T-helper 2 cell (primary cell): ENCODE results near the gene RBP3.

Experiments
- DNase-seq, 5 experiments: peaks; one replicate each; pipeline versions ENCODE4 v3.0.0 to v3.0.0-alpha.2; 2012 to 2022

Gene RBP3

GRCh38 chr10:47359101-47359500 lies 10.9 kb downstream of the RBP3 start:
- DNase-seq: no peak

DNA sequence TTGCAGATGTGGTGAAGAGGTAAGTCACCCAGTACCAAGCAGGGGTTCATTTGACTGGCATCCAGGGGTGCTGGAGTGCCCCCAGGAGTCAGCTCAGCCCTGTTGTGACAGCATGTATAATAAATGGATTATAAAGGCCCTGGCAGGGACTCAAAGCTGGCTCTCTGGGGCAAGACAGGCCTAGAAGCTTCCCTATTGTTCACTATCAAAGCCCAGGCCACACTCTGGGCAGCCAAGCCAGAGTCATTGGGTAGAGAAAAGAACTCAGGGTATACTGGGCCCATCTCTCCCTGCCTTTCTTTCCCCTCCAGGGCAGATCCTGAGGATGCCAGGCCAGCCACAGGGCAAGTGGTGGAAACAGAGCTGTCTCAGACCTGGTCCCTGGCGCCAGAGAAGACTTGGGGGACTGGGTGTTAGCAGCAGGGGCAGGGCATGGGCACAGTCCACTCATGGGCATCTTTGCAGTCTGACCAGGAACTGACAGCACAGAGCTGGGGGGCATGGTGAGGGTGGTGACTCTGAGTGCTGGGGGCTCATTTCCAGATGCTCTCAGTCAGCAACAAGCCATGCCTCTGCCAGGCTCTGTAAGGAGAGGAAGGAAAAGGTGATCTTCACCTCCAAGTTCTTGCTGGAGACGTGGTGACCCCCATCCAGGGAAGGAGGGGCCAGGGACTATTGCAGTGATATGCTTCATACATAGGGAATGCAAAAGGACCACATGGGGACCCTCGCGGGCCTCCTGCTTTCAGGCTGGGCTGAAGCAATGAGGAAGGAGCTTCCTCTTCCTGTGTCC lies 11.7 kb downstream of the RBP3 start:
- no peak for DNase-seq

GRCh38 chr10:47360419-47361040 lies 12.4 kb downstream of the RBP3 start:
- DNase-seq: peak in 1 of 5 experiments; percentile 75

GRCh38 chr10:47361293-47361692 lies 13.1 kb downstream of the RBP3 start:
- DNase-seq: peak in 1 of 5 experiments; percentile 32

DNA sequence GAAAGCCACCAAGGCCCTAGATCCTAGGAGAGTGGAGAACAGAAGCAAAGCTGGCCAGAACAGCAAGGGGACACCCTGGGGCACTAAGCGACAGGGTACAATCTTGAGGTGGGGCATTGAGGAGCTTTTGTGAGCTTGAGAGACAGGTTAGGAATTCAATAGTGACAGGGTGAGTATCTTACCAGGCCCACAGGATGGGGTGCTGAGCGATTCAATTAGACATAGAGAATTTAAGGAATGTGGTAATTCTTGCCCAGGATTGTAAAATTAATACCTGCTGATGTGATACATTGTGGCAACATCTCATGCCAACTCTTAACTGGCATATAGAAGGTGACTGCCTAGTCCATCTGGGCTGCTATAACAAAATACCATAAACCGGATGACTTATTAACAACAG lies 14.0 kb downstream of the RBP3 start:
- DNase-seq: no peak

GRCh38 chr10:47363781-47364180 lies 15.6 kb downstream of the RBP3 start:
- DNase-seq: no peak

- no peak for DNase-seq
These were observed 16.2 kb downstream of the RBP3 start for GRCh38 chr10:47364366-47364765.

DNA sequence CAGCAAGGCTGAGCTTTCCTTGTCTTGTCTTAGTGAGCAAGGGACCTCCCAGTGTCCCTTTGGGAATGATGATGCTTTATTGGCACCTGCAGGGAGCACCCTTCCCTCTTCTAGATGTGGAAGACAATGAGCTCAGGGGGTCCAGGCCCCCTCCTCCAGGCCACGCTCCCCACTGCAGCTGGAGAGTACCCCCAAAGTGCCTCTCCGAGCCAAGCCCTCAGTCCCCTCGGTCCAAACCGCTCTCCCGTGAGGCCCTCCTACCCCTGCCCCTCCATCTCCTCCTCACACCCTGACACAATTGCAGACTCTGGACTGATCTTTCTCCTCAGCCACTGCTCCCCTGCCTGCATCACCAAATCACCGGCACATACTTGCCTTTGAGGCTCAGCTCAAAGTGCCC lies 16.7 kb downstream of the RBP3 start:
- DNase-seq: no peak

DNA sequence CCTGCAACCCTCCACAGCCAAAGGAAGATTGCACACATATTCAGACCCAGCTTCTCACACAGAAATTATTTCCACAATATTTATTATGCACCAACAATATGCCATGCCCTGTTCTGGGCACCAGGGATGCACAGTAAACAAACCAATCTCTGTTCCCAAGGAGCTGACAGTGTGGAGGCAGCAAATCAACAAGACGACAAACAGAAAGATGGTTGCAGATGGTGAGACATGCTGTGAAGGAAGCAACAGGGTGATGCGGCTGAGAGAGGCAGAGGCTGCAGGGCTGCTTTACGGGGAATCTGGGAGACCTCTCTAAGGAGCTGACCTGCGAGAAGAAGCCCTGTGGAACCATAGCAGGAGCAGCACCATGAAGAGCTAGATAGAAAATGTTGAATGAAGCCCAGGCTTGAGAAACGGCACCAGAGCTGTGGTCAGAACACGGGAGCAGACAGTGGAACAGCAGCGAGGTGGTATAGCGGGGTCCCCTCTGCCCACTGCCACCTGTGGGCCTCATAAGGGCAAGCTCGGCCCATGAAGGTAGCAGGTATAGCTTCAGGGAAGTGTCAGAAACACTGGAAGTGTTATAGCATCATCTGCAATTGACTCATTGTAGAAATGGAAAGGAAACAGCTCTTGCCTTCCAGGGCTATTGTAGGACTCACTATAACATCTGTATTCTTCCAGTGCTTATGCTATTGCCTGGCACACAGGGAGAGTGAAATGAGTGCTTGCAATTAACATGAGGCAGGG lies 17.4 kb downstream of the RBP3 start:
- DNase-seq: no peak

DNA sequence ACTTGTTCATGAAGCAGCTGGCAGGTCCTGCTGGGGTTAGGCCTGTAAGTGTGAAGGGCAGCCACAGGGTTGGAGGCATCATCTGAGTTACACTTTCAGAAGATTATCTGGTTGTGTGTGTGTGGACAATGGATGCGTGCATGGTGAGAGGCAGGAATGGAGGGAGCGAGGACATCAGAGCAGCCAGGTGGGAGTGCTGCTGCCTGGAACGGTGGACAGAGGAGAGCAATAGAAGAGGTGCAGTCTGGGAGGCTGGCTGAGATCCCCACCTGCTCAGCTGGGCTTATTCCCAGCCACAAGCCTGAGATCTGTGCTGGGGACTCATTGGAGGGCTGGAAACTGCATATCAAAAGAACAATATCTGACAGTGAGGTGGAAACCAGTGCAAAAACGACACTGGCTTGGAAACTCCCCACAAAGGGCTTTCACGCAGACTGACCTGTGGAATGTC lies 18.0 kb downstream of the RBP3 start:
- DNase-seq: no peak

DNA sequence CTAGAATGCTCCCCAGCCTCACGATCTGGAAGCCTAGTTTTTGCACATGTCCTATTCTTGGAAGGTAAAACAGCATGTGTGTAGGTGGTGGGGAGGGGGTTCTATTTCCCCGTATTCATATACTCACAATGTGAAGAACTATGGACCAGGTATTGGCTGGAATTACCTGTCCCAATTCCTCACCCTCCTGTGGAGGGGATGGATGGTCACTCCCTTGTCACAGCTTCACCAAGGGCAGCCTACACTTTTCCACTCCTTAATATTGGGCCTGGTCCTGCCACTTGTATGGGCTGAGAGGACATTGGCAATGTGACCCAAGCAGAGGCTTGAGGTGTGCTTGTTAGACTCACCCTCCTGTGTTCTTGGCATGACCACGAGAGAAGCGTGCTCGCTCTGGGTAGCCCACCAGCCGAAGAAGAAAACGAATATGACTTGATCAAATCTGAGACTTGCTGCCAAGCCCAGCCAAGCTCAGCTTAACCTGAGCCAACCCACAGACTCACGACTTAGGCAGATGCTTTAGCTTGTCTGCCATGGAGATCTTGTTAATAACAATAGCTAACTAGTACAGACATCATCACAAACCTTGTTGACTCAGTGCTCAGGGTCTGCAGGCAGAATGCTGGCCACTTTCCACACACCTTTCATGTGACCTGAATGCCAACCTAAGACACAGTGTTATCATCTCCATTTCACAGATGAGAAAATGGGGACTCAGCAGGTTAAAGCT lies 18.7 kb downstream of the RBP3 start:
- DNase-seq: no peak

DNA sequence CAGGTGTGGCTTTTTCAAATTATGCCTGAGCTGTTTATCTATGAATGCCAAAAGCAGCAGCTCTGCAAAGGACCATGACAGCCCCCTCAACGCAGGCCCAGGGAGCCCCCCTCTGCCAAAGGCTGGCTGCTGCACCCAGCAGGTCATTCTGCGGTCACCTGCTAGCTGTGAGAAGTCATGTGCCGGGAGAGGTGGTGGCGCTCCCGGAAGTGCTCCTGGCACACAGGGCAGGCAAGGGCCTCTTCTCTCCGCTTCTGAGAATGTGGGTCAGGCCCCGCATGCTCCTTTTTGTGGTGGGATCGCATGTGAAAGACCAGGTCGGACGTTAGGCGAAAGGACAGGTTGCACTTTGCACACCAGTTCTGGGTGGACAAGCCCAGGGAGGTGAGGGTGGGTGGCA lies 19.5 kb downstream of the RBP3 start:
- no peak for DNase-seq

DNA sequence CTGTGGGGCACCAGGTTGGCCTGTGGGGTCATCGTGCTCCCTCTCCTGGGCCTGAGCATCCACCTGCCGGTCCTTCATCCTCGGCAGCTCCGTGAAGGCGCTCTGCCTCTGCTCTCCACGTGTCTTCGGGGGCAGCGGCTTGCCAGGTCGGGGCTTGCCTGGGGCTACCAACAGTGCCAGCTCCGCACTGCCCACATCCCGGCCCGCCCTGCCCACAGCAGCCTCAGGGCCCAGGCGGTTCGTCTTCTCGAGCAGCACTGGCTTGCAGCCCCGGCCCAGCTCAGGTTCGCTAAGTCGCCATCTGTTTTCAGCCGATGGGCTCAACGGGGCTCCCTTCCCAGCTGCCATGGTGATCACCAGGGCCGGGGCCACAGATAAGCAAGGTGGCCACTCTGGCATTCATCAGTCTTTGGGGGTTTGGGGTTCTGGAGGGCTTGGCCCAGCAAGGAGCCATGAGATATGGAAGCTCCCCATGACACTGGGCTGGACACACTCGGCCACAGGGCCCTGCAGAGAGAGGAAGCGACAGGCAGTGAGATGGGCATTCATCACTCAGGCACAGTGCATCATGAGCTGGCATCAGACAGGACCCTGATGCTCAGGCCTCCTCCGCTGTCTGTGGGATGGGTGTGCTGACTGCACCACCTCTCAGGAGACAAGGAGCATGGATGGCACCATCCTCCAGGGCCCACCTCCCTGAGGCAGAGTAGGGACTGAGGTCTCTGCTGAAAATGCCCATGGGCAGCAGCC lies 20.4 kb downstream of the RBP3 start:
- no peak for DNase-seq

DNA sequence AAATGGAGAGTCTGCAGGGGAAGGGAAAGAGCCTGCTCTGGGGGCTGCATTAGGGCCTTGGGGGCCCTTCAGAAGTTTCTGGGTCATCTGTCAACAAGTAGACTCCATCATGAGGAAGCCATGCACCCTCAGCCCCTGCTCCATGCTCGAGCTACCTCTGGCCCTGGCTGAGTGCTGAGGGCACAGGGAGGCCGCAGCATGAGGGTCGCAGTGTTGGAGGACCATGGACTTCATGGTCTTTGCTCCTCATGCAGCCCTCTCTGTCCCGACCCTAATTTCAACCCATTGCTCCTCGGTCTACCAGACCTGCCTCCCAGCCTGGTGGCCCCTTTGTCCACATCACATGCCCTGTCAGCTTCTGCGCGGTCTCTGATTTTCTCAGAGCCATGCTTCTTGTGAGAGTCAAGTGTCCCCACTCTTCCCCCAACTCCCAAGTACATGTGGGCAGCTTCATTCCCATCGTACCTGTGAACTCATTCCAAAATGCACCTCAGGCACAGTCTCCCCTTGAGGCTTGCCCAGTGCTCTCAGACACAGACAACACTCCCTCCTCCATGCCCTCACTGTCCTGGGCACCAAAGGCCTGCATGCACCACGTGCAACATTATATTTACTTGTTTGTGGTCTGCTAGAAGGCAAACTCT lies 21.2 kb downstream of the RBP3 start:
- no peak for DNase-seq

GRCh38 chr10:47370015-47370767 lies 22.0 kb downstream of the RBP3 start:
- no peak for DNase-seq

GRCh38 chr10:47370878-47371277 lies 22.7 kb downstream of the RBP3 start:
- DNase-seq: no peak

GRCh38 chr10:47371629-47372485 lies 23.7 kb downstream of the RBP3 start:
- no peak for DNase-seq

- DNase-seq: peak in 1 of 5 experiments; percentile 53
These were observed 24.6 kb downstream of the RBP3 start for GRCh38 chr10:47372726-47373125.

DNA sequence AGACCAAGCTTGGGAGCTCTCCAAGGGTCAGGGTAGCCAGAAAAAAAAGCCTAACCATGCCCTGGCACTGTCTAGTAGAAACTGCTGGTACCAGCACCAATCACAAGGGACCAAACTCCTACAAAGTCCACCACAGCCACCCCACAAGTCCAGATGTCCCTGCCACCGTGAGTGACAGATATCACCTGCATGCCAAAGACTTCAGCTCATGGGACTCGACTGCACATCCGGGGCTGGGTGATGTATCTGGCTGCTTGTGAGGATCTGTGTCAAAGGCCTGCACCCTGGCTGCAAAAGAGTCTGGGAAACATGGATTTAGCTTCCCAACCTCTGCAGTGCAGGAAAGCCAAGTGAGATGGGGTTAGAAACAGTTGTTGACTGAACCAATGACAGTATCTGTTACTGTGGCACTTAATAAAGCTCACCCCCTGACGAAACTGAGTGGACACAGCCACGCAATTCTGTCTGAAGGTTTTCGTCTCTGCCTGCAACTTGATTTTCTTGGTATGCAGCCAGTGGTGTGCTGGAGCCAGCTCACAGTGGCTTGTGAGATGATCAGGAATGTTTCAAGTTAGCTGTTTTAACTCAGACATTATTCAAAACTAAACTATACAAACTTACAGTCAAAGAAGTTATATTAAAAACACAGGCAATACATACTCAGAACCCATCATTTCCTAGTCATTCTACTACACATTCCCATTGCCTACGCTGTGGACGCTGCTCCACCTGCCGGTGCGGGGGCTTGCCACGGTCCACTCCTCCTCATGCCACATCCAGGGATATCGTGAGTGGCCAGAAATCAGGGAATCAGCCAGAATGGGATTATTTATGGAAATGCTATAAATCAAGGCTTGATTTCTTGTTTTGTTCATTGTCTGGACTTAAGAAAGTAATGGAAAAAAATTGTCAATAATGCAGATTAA lies 26.7 kb downstream of the RBP3 start:
- DNase-seq: no peak
